Measurements from ENCODE around the gene NFASC. TPM values are rescaled to one million over a fixed set of nuclear protein-coding genes. Genes with fewer than 3 reads are reported as not detected.

NFASC gene
- total and polyA plus RNA-seq, 8 donors, result 1.1 to 54.2 (median 13.3) TPM

GRCh38 chr1:204921855-204922516 is 51.3 kb downstream of the NFASC start:
- TF ChIP-seq CTCF (IDR thresholded peaks at IDR 0.05) (no peak), POLR2A (IDR thresholded peaks at IDR 0.05) (no peak), POLR2AphosphoS5 (IDR thresholded peaks at IDR 0.05) (no peak)
- no peaks in the 10 kb centered on the region for H3K36me3 ChIP-seq
- intact Hi-C loops (cut with DNase I; ENCODE audit: low total_unique reads), result no loop called here
- H3K4me3 ChIP-seq, result no peak overlapping the region
- H3K27me3 ChIP-seq, result peaks cover 0 to 7% (median 0%) of the 10 kb centered on the region in 3 donors
- WGBS, 5 donors, result 68 to 76% (median 74%) methylated on average over 15 of the region's 15 CpGs
- no peak overlapping the region for H3K27ac ChIP-seq
- no peak for DNase-seq
- H3K9me3 ChIP-seq, result no peaks in the 10 kb centered on the region
- peaks cover 0 to 18% (median 6%) of the 10 kb centered on the region in 4 donors for H3K4me1 ChIP-seq

- no peak for DNase-seq
- intact Hi-C loops (cut with DNase I; ENCODE audit: low total_unique reads), result no loop called here
- WGBS, 5 donors, result 57 to 70% (median 69%) methylated on average over 10 of the region's 10 CpGs
Observed at GRCh38 chr1:204923201-204923600, 52.5 kb downstream of the NFASC start.

GRCh38 chr1:204923626-204924012 is 53.0 kb downstream of the NFASC start:
- intact Hi-C loops (cut with DNase I; ENCODE audit: low total_unique reads), result no loop called here
- no peak for DNase-seq
- Histone ChIP-seq H3K4me1 (peaks cover 0 to 18% (median 6%) of the 10 kb centered on the region in 4 donors), H3K4me3 (no peak overlapping the region), H3K27ac (no peak overlapping the region), H3K9me3 (no peaks in the 10 kb centered on the region), H3K36me3 (no peaks in the 10 kb centered on the region), H3K27me3 (peaks cover 0 to 20% (median 0%) of the 10 kb centered on the region in 3 donors)
- TF ChIP-seq POLR2A (IDR thresholded peaks at IDR 0.05) (no peak), POLR2AphosphoS5 (IDR thresholded peaks at IDR 0.05) (no peak), EP300 (IDR thresholded peaks at IDR 0.05) (no peak), CTCF (IDR thresholded peaks at IDR 0.05) (no peak)
- 62 to 78% (median 64%) methylated on average over 3 to 4 of the region's 4 CpGs for WGBS, 5 donors

More at GRCh38 chr1:204923201-204923600, 52.5 kb downstream of the NFASC start:
- Histone ChIP-seq H3K27me3 (peaks cover 0 to 20% (median 0%) of the 10 kb centered on the region in 3 donors), H3K4me3 (no peak overlapping the region), H3K4me1 (peaks cover 0 to 18% (median 6%) of the 10 kb centered on the region in 4 donors), H3K9me3 (no peaks in the 10 kb centered on the region), H3K36me3 (no peaks in the 10 kb centered on the region), H3K27ac (no peak overlapping the region)
- TF ChIP-seq EP300 (IDR thresholded peaks at IDR 0.05) (no peak), POLR2A (IDR thresholded peaks at IDR 0.05) (no peak), POLR2AphosphoS5 (IDR thresholded peaks at IDR 0.05) (no peak), CTCF (IDR thresholded peaks at IDR 0.05) (no peak)

- 53 to 67% (median 58%) methylated on average over 5 of the region's 5 CpGs for whole genome bisulfite sequencing, 5 donors
- peak in 1 of 2 donors; percentile 45 for DNase-seq
- Histone ChIP-seq H3K9me3 (no peaks in the 10 kb centered on the region), H3K36me3 (no peaks in the 10 kb centered on the region), H3K4me3 (no peak overlapping the region), H3K27ac (no peak overlapping the region), H3K27me3 (peaks cover 0 to 20% (median 0%) of the 10 kb centered on the region in 3 donors), H3K4me1 (peaks cover 0 to 18% (median 6%) of the 10 kb centered on the region in 4 donors)
- intact Hi-C loops (cut with DNase I; ENCODE audit: low total_unique reads), result no loop called here
- no peak for TF ChIP-seq POLR2A (IDR thresholded peaks at IDR 0.05)
- no peak for TF ChIP-seq EP300 (IDR thresholded peaks at IDR 0.05)
- TF ChIP-seq POLR2AphosphoS5 (IDR thresholded peaks at IDR 0.05), result no peak
- TF ChIP-seq CTCF (IDR thresholded peaks at IDR 0.05), result no peak
Observed at GRCh38 chr1:204924013-204924759, 53.5 kb downstream of the NFASC start.
